Esophagus muscularis mucosa (tissue), 4 donors: ENCODE results near the gene SS18L1.

Experiments
- CTCF ChIP-seq, 3 experiments: fragments of 200-600 bp in 2 of 3; fragments of 450-650 bp in 1 of 3; sonication (generic) in 2 of 3; IDR thresholded peaks; one replicate each; pipeline ENCODE4 v1.5.1; 2017 to 2019; ENCODE audit warnings: antibody characterized with exemption in 3 of 3, mild to moderate bottlenecking in 2 of 3, moderate library complexity in 1 of 3
- EP300 ChIP-seq: sonication (generic); formaldehyde crosslinking; IDR thresholded peaks from one replicate; pipeline ENCODE4 v1.6.1; 2017; ENCODE audit warnings: antibody characterized with exemption
- POLR2A ChIP-seq: fragments of 450-650 bp; IDR thresholded peaks from one replicate; pipeline ENCODE4 v1.6.1; 2017; ENCODE audit warnings: antibody characterized with exemption, moderate library complexity, mild to moderate bottlenecking, low read depth
- POLR2AphosphoS5 ChIP-seq, 2 donors: sonication (generic); formaldehyde crosslinking; IDR thresholded peaks; one replicate each; pipeline ENCODE4 v1.6.1; 2017; ENCODE audit warnings: antibody characterized with exemption in 2 of 2

- TF ChIP-seq CTCF (IDR thresholded peaks at IDR 0.05) (no peak), POLR2A (no peak), EP300 (no peak), POLR2AphosphoS5 (IDR thresholded peaks at IDR 0.05) (no peak)
Measured at GRCh38 chr20:62141043-62141396, 2.5 kb upstream of the SS18L1 start.
